ENCODE data around the gene ACAN. TPM values are rescaled to one million over a fixed set of nuclear protein-coding genes. Genes with fewer than 3 reads are reported as not detected.
"Not testable (repeated sequence)": the region's sequence is repeated elsewhere in the genome, so short reads cannot be mapped to it uniquely, and the experiment has no call there.

The ACAN gene
- total and polyA plus RNA-seq, 3 experiments from 2014 or later: not detected

- H3K27ac Mint-ChIP-seq: peak overlapping the region in 7 of 8 donors; percentile 31 to 95 (median 87)
- H3K36me3 Mint-ChIP-seq: peaks cover 0 to 14% (median 2%) of the 10 kb centered on the region in 3 donors
- peak overlapping the region; percentile 87 to 99 (median 96) for H3K4me3 Mint-ChIP-seq
- peak overlapping the region; percentile 52 for H3K4me3 ChIP-seq (ENCODE audit: low read length)
- H3K4me1 ChIP-seq (ENCODE audit: insufficient read depth, low read length): peaks cover 11% of the 10 kb centered on the region
- ChIA-PET POLR2A (no interaction called here), CTCF (interaction anchor here (5.1 kb wide), 1 partner anchor 9 kb away, joined by 27 read pairs; no protein-coding TSS in a partner anchor)
- no peaks in the 10 kb centered on the region for H3K36me3 ChIP-seq (ENCODE audit: insufficient read depth, low read length)
- no peak overlapping the region for H3K27ac ChIP-seq (ENCODE audit: low read depth, low read length)
- H3K27me3 ChIP-seq (ENCODE audit: insufficient read depth, low read length, poor library complexity, severe bottlenecking): no peaks in the 10 kb centered on the region
- peaks cover 0 to 2% (median 0%) of the 10 kb centered on the region in 5 donors for H3K9me3 Mint-ChIP-seq
- peaks cover 3 to 17% of the 10 kb centered on the region in 2 donors for H3K27me3 Mint-ChIP-seq
- peaks cover 23 to 40% (median 27%) of the 10 kb centered on the region in 3 donors for H3K4me1 Mint-ChIP-seq
- H3K9me3 ChIP-seq (ENCODE audit: low read length): no peaks in the 10 kb centered on the region
- no peak for DNase-seq
Measured at GRCh38 chr15:88913850-88914169, 110.6 kb downstream of the ACAN start.

GRCh38 chr15:88915354-88915753 is 112.1 kb downstream of the ACAN start:
- Mint-ChIP-seq H3K9me3 (peaks cover 0 to 2% (median 0%) of the 10 kb centered on the region in 5 donors), H3K4me1 (peaks cover 20 to 28% (median 20%) of the 10 kb centered on the region in 3 donors), H3K4me3 (no peak overlapping the region), H3K27ac (no peak overlapping the region), H3K27me3 (peaks cover 5 to 27% of the 10 kb centered on the region in 2 donors), H3K36me3 (peaks cover 0 to 6% (median 2%) of the 10 kb centered on the region in 3 donors)
- POLR2A ChIA-PET: interaction anchor here (0.7 kb wide), 1 partner anchor 585 kb away, joined by 3 read pairs; no protein-coding TSS in a partner anchor
- Histone ChIP-seq H3K27ac (ENCODE audit: low read depth, low read length) (no peak overlapping the region), H3K36me3 (ENCODE audit: insufficient read depth, low read length) (no peaks in the 10 kb centered on the region), H3K9me3 (ENCODE audit: low read length) (no peaks in the 10 kb centered on the region), H3K27me3 (ENCODE audit: insufficient read depth, low read length, poor library complexity, severe bottlenecking) (no peaks in the 10 kb centered on the region), H3K4me3 (ENCODE audit: low read length) (no peak overlapping the region), H3K4me1 (ENCODE audit: insufficient read depth, low read length) (peaks cover 11% of the 10 kb centered on the region)
- no peak for DNase-seq
- CTCF ChIA-PET: interaction anchor here (1.2 to 5.1 kb wide), 2 partner anchors 11 to 253 kb away, joined by 3 to 27 read pairs; no protein-coding TSS in a partner anchor

- no peak for DNase-seq
- Histone ChIP-seq H3K4me3 (ENCODE audit: low read length) (no peak overlapping the region), H3K4me1 (ENCODE audit: insufficient read depth, low read length) (no peaks in the 10 kb centered on the region), H3K27me3 (ENCODE audit: insufficient read depth, low read length, poor library complexity, severe bottlenecking) (no peaks in the 10 kb centered on the region), H3K27ac (ENCODE audit: low read depth, low read length) (no peak overlapping the region), H3K9me3 (ENCODE audit: low read length) (no peaks in the 10 kb centered on the region), H3K36me3 (ENCODE audit: insufficient read depth, low read length) (no peaks in the 10 kb centered on the region)
- Mint-ChIP-seq H3K4me1 (peaks cover 4 to 6% (median 4%) of the 10 kb centered on the region in 3 donors), H3K9me3 (peaks cover 0 to 2% (median 0%) of the 10 kb centered on the region in 5 donors), H3K4me3 (no peak overlapping the region), H3K36me3 (peaks cover 0 to 5% (median 0%) of the 10 kb centered on the region in 3 donors), H3K27me3 (peaks cover 5 to 42% of the 10 kb centered on the region in 2 donors), H3K27ac (no peak overlapping the region)
- ChIA-PET CTCF (interaction anchor here (5.1 kb wide), 1 partner anchor 13 kb away, joined by 27 read pairs; no protein-coding TSS in a partner anchor), POLR2A (no interaction called here)
Measured at GRCh38 chr15:88917760-88918159, 114.5 kb downstream of the ACAN start.

GRCh38 chr15:88918738-88919137 is 115.5 kb downstream of the ACAN start:
- no peak for DNase-seq
- Histone ChIP-seq H3K9me3 (ENCODE audit: low read length) (no peaks in the 10 kb centered on the region), H3K4me3 (ENCODE audit: low read length) (no peak overlapping the region), H3K27ac (ENCODE audit: low read depth, low read length) (no peak overlapping the region), H3K4me1 (ENCODE audit: insufficient read depth, low read length) (no peaks in the 10 kb centered on the region), H3K27me3 (ENCODE audit: insufficient read depth, low read length, poor library complexity, severe bottlenecking) (no peaks in the 10 kb centered on the region), H3K36me3 (ENCODE audit: insufficient read depth, low read length) (no peaks in the 10 kb centered on the region)
- Mint-ChIP-seq H3K9me3 (peaks cover 0 to 2% (median 0%) of the 10 kb centered on the region in 5 donors), H3K36me3 (no peaks in the 10 kb centered on the region), H3K4me1 (peaks cover 0 to under 1% (median 0%) of the 10 kb centered on the region in 3 donors), H3K4me3 (no peak overlapping the region), H3K27me3 (peaks cover 5 to 44% of the 10 kb centered on the region in 2 donors), H3K27ac (no peak overlapping the region)
- ChIA-PET POLR2A (no interaction called here), CTCF (interaction anchor here (2.2 kb wide), 1 partner anchor 14 kb away, joined by 10 read pairs; no protein-coding TSS in a partner anchor)

GRCh38 chr15:88920186-88920891 is 117.1 kb downstream of the ACAN start:
- no peak for DNase-seq
- no peaks in the 10 kb centered on the region for H3K4me1 ChIP-seq (ENCODE audit: insufficient read depth, low read length)
- Mint-ChIP-seq H3K4me1 (no peaks in the 10 kb centered on the region), H3K27me3 (peaks cover 5 to 44% of the 10 kb centered on the region in 2 donors), H3K4me3 (no peak overlapping the region), H3K27ac (no peak overlapping the region), H3K36me3 (no peaks in the 10 kb centered on the region), H3K9me3 (peaks cover 0 to 2% (median 0%) of the 10 kb centered on the region in 5 donors)
- ChIA-PET POLR2A (interaction anchor here (0.6 kb wide), 1 partner anchor 24 kb away, joined by 4 read pairs; no protein-coding TSS in a partner anchor), CTCF (interaction anchor here (1.0 to 2.2 kb wide), 2 partner anchors 15 to 253 kb away, joined by 3 to 10 read pairs; no protein-coding TSS in a partner anchor)
- no peaks in the 10 kb centered on the region for H3K9me3 ChIP-seq (ENCODE audit: low read length)
- H3K36me3 ChIP-seq (ENCODE audit: insufficient read depth, low read length): no peaks in the 10 kb centered on the region
- no peaks in the 10 kb centered on the region for H3K27me3 ChIP-seq (ENCODE audit: insufficient read depth, low read length, poor library complexity, severe bottlenecking)
- H3K4me3 ChIP-seq (ENCODE audit: low read length): no peak overlapping the region
- no peak overlapping the region for H3K27ac ChIP-seq (ENCODE audit: low read depth, low read length)

- ChIA-PET CTCF (interaction anchor here (0.7 to 2.2 kb wide), 3 partner anchors 16 to 252 kb away, joined by 3 to 10 read pairs (median 5); no protein-coding TSS in a partner anchor), POLR2A (interaction anchor here (0.6 kb wide), 1 partner anchor 23 kb away, joined by 4 read pairs; no protein-coding TSS in a partner anchor)
Measured at GRCh38 chr15:88920892-88921435, 117.7 kb downstream of the ACAN start.

More at GRCh38 chr15:88920892-88921435, 117.7 kb downstream of the ACAN start:
- not testable (repeated sequence) for H3K4me1 Mint-ChIP-seq; H3K4me3 Mint-ChIP-seq; H3K36me3 Mint-ChIP-seq; DNase-seq; H3K4me1 ChIP-seq (ENCODE audit: insufficient read depth, low read length); H3K9me3 ChIP-seq (ENCODE audit: low read length); H3K9me3 Mint-ChIP-seq; H3K27ac ChIP-seq (ENCODE audit: low read depth, low read length); H3K27ac Mint-ChIP-seq; H3K27me3 ChIP-seq (ENCODE audit: insufficient read depth, low read length, poor library complexity, severe bottlenecking); H3K36me3 ChIP-seq (ENCODE audit: insufficient read depth, low read length); H3K4me3 ChIP-seq (ENCODE audit: low read length)
- peaks cover 5 to 42% of the 10 kb centered on the region in 2 donors for H3K27me3 Mint-ChIP-seq
